Measurements from ENCODE around the gene PAQR8.
A peak's percentile ranks its signal among the peaks of the same experiment; 100 is the strongest.
"Not testable (repeated sequence)": the region's sequence is repeated elsewhere in the genome, so short reads cannot be mapped to it uniquely, and the experiment has no call there.

The PAQR8 gene

DNA sequence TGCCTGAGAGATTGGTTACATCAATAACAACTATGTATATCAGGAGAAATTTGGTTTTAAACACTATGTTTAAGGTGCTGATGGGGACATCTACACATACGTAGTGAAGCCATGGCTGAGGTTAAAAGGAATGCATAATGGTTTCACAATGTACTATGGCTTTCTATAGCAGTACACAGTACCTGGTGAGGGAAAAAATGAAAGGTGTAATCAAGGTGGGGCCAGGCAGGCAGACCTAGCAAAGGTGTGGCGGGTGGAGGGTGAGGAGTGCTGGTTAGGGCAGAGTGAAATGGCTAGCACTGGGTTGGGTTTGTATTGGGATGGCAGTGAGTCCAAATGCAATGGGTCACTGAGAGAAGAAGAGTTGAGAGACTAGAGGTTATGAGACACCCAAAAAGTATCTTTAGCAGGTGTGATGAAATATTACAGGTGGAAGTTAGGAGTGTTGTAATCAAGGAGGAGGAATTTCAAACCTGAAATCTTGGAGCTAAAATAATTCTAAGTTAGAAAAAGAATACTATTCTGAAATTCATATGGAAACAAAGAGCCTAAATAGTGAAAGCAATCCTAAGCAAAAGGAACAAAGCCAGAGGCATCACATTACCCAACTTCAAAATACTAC lies 22.3 kb downstream of the PAQR8 start:
- peaks cover 61% of the 10 kb centered on the region for H3K36me3 ChIP-seq (replicated peaks; ENCODE audit: low read depth, low read length)
- TF ChIP-seq EZH2phosphoT487 (IDR thresholded peaks at IDR 0.05; ENCODE audit: low read depth): no peak
- TF ChIP-seq, protein P1, sequence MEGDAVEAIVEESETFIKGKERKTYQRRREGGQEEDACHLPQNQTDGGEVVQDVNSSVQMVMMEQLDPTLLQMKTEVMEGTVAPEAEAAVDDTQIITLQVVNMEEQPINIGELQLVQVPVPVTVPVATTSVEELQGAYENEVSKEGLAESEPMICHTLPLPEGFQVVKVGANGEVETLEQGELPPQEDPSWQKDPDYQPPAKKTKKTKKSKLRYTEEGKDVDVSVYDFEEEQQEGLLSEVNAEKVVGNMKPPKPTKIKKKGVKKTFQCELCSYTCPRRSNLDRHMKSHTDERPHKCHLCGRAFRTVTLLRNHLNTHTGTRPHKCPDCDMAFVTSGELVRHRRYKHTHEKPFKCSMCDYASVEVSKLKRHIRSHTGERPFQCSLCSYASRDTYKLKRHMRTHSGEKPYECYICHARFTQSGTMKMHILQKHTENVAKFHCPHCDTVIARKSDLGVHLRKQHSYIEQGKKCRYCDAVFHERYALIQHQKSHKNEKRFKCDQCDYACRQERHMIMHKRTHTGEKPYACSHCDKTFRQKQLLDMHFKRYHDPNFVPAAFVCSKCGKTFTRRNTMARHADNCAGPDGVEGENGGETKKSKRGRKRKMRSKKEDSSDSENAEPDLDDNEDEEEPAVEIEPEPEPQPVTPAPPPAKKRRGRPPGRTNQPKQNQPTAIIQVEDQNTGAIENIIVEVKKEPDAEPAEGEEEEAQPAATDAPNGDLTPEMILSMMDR (IDR thresholded peaks at IDR 0.05; ENCODE audit: low read depth, low read length): no peak

DNA sequence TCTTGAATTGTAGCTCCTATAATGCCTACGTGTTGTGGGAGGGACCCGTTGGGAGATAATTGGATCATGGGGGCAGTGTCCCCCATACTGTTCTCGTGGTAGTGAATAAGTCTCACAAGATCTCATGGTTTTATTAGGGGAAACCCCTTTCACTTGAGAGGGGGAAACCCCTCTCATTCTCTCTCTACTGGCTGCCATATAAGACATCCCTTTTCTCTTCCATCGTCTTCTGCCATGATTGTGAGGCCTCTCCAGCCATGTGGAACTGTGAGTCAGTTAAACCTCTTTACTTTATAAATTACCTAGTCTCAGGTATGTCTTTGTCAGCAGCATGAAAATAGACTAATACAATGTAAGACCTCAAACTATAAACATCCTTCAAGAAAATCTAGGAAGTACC lies 23.1 kb downstream of the PAQR8 start:
- no peak for TF ChIP-seq EZH2phosphoT487 (IDR thresholded peaks at IDR 0.05; ENCODE audit: low read depth)
- TF ChIP-seq, protein P1 (IDR thresholded peaks at IDR 0.05; ENCODE audit: low read depth, low read length): no peak
- no peak overlapping the region for H3K27ac ChIP-seq (ENCODE audit: low read length)
- H3K9ac ChIP-seq (ENCODE audit: low read length): no peak overlapping the region
- no peak overlapping the region for H3K4me3 ChIP-seq (ENCODE audit: low read length)
- H3K36me3 ChIP-seq (replicated peaks; ENCODE audit: low read depth, low read length): peaks cover 59% of the 10 kb centered on the region
- no peaks in the 10 kb centered on the region for H3K27me3 ChIP-seq (ENCODE audit: low read depth, low read length)
- H3K9me3 ChIP-seq (ENCODE audit: insufficient read depth, low read length): no peaks in the 10 kb centered on the region
- H3K79me2 ChIP-seq (ENCODE audit: low read length): peaks cover 6% of the 10 kb centered on the region
- peaks cover 44% of the 10 kb centered on the region for H3K4me1 ChIP-seq (ENCODE audit: low read length)
- H4K20me1 ChIP-seq (ENCODE audit: insufficient read depth, low read length): 0 out of 2 replicates have a peak, but pooled peaks cover 2% of the 10 kb centered on the region
- no peak overlapping the region for H2AFZ ChIP-seq (ENCODE audit: low read depth, low read length)
- H3K4me2 ChIP-seq (ENCODE audit: low read length): peak overlapping the region; percentile 12; the same call in 1 of the 2 replicates

More for the DNA sequence above, 22.3 kb downstream of the PAQR8 start:
- H3K27me3 ChIP-seq (ENCODE audit: low read depth, low read length): no peaks in the 10 kb centered on the region
- H3K4me3 ChIP-seq (ENCODE audit: low read length): no peak overlapping the region
- no peak overlapping the region for H3K9ac ChIP-seq (ENCODE audit: low read length)
- H3K4me1 ChIP-seq (ENCODE audit: low read length): peaks cover 36% of the 10 kb centered on the region
- H2AFZ ChIP-seq (ENCODE audit: low read depth, low read length): no peak overlapping the region
- H3K9me3 ChIP-seq (ENCODE audit: insufficient read depth, low read length): no peaks in the 10 kb centered on the region
- H4K20me1 ChIP-seq (ENCODE audit: insufficient read depth, low read length): 0 out of 2 replicates have a peak, but pooled peaks cover 4% of the 10 kb centered on the region
- H3K79me2 ChIP-seq (ENCODE audit: low read length): peaks cover 9% of the 10 kb centered on the region
- no peak overlapping the region for H3K27ac ChIP-seq (ENCODE audit: low read length)
- no peak overlapping the region for H3K4me2 ChIP-seq (ENCODE audit: low read length)

DNA sequence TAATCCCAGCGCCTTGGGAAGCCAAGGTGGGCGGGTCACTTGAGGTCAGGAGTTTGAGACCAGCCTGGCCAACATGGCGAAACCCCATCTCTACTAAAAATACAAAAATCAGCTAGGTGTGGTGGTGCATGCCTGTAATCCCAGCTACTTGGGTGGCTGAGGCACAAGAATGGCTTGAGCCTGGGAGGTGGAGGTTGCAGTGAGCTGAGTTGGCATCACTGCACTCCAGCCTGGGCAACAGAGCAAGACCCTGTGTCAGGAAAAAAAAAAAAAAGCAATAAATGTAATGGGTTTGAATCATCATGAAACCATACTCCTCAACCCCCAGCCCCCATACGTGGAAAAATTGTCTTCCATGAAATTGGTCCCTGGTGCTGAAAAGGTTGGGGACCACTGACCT lies 26.2 kb downstream of the PAQR8 start:
- H3K27me3 ChIP-seq (ENCODE audit: low read depth, low read length); H3K4me3 ChIP-seq (ENCODE audit: low read length); H3K79me2 ChIP-seq (ENCODE audit: low read length); H3K27ac ChIP-seq (ENCODE audit: low read length); H3K9me3 ChIP-seq (ENCODE audit: insufficient read depth, low read length); H3K9ac ChIP-seq (ENCODE audit: low read length); H3K4me2 ChIP-seq (ENCODE audit: low read length); H4K20me1 ChIP-seq (ENCODE audit: insufficient read depth, low read length); H2AFZ ChIP-seq (ENCODE audit: low read depth, low read length): not testable (repeated sequence)
- H3K36me3 ChIP-seq (replicated peaks; ENCODE audit: low read depth, low read length): peaks cover 32% of the 10 kb centered on the region
- H3K4me1 ChIP-seq (ENCODE audit: low read length): peaks cover 52% of the 10 kb centered on the region

DNA sequence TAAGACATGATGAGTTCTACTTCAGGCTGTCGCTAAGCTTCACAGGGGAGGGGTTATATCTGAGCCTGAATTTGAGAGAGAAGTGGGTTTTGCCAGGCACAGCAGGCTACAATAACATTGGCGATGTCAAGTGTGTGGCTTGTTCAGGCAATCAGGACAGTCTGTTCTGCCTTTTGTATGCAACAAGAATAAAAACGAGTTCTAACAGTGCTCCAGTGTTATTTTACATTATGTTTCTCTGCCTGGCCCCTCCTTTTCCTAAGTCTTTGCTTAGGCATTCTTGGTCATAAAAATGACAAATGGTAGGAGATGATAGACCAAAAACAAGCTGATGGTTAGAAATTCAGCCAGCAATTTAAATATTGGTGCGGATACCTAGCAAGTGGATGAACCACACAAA lies 26.8 kb downstream of the PAQR8 start:
- Histone ChIP-seq H3K79me2 (ENCODE audit: low read length) (no peaks in the 10 kb centered on the region; the same call in 1 of the 2 replicates), H3K36me3 (replicated peaks; ENCODE audit: low read depth, low read length) (peaks cover 28% of the 10 kb centered on the region), H2AFZ (ENCODE audit: low read depth, low read length) (no peak overlapping the region), H3K4me3 (ENCODE audit: low read length) (no peak overlapping the region), H3K4me1 (ENCODE audit: low read length) (peaks cover 52% of the 10 kb centered on the region), H3K27me3 (ENCODE audit: low read depth, low read length) (no peaks in the 10 kb centered on the region), H3K9ac (ENCODE audit: low read length) (no peak overlapping the region), H3K27ac (ENCODE audit: low read length) (peak overlapping the region; percentile 60; the same call in 1 of the 2 replicates), H4K20me1 (ENCODE audit: insufficient read depth, low read length) (no peaks in the 10 kb centered on the region), H3K4me2 (ENCODE audit: low read length) (no peak overlapping the region), H3K9me3 (ENCODE audit: insufficient read depth, low read length) (no peaks in the 10 kb centered on the region)
- no peak for TF ChIP-seq EZH2phosphoT487 (IDR thresholded peaks at IDR 0.05; ENCODE audit: low read depth)
- TF ChIP-seq, protein P1 (IDR thresholded peaks at IDR 0.05; ENCODE audit: low read depth, low read length): no peak
